GM21447 (cell line): ENCODE results near the gene SPIRE2.
"Not testable (repeated sequence)": the region's sequence is repeated elsewhere in the genome, so short reads cannot be mapped to it uniquely, and the experiment has no call there.

ENCODE experiments used
- ATAC-seq: cut with Tn5 transposase; IDR thresholded peaks from one replicate; pipeline ENCODE4 v1.9.1; 2021; ENCODE audit not compliant: unreplicated experiment

Gene SPIRE2

DNA sequence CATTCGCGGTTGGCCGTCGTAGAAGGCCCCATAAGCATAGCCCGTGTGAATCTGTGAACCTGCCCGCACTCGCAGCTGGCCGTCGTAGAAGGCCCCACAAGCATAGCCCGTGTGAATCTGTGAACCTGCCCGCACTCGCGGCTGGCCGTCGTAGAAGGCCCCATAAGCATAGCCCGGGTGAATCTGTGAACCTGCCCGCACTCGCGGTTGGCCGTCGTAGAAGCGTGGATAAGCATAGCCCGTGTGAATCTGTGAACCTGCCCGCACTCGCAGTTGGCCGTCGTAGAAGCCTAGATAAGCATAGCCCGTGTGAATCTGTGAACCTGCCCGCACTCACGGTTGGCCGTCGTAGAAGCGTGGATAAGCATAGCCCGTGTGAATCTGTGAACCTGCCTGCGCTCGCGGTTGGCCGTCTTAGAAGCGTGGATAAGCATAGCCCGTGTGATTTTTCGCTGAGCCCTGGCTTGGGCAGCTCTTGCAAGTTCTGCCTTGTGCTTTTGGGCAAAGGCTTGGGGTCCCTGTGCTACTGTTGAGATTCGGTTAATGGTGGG, 6.6 kb downstream of the SPIRE2 start:
- ATAC-seq, result not testable (repeated sequence)

DNA sequence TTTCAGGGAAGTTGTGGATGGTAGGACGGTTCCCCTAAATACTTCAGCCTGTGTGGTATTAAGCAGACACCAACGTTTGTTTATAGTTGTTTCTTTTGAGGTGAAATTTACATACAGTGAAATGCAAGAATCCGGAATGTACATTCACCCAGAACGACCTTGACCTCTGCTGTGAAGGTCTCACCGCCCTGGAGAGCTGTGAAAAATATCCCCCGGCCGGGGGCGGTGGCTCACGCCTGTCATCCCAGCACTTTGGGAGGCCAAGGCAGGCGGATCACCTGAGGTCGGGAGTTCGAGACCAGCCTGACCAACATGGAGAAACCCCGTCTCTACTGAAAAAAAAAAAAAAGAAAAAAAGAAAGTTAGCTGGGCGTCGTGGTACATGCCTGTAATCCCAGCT, 8.2 kb downstream of the SPIRE2 start:
- not testable (repeated sequence) for ATAC-seq

DNA sequence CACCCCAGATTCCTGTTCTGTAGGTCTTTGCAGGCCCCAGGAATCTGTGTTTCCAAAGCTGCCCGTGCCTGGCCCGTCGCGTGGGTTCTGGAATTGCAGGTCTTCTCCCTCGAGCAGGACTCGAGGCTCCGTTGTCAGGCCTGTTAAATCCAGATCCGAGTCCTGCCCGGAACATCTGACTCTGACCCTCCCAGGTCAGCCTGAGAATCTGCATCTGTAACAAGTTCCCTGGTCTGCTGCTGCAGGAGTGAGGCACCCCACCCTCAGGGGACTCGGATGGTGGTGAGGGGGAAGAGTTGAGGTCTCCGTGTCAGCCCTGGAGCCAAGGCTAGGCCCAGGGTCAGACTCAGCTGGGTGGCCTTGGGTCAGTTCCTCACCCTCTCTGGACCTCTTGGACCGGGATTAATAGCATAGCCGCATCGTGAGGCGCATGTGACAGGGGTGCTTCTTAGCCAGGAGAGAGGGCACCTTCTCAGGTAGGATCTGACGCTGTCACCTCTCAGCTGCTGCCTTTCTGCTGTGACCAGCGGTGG, 8.8 kb downstream of the SPIRE2 start:
- no peak for ATAC-seq

DNA sequence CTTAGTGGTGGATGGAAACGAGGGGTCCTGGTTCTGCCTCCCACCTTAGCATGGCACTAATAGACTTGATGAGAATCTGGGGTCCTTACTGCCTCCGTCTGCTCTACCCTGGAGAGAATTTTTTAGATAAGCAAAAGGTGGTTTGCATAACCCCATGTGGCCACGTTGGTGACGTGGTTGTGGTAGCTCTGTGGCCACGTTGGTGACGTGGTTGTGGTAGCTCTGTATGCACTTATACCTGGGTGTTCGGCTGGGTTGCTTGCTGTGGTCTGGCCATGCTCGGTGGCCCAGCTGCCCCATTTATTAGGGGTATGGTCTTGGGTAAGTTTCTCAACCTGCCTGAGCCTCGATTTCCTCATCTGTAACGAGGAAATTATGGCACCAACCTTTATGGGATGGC, 13.0 kb downstream of the SPIRE2 start:
- ATAC-seq, result no peak

DNA sequence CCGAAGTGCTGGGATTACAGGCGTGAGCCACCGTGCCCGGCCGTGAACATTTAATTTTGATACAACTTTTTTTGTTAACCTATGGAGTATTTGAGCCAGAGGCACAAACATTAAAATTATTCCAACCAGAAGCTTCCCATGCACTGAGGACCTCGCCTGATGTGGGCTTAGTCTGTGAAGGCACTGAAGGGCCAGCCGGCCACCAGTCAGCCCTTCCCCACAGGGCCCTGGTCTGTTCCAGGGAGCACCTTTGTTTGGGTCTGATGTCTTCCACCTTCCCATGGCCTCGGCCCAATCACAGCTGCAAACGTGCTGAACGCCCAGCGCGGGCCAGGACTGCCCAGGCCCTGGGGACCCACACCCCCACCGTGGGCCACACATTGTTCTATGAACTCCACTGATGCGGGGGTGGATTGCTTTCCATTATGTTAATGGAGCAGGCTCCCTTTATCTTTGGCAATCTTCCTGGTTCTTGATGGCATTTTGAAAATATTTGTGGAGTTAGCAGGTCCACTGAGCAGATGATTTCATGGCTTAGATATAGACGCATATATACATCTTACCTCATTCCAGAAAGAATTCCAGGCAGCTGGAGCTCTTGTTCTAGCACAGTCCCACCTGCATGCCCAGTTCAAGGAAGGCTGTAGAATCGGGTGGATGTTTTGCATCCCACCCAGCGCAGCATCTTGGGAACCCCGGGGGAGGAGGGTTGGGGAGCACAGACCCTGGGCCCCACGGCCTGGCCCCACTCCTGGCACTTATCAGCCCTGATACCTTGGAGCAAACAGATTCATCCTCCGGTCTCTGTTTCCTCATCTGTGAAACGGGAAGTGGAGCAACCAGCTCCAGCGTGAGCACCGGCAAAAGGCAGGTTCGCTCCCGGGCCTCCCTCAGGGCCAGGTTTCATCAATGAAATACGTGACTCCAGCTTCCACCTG, 14.5 kb downstream of the SPIRE2 start:
- no peak for ATAC-seq

DNA sequence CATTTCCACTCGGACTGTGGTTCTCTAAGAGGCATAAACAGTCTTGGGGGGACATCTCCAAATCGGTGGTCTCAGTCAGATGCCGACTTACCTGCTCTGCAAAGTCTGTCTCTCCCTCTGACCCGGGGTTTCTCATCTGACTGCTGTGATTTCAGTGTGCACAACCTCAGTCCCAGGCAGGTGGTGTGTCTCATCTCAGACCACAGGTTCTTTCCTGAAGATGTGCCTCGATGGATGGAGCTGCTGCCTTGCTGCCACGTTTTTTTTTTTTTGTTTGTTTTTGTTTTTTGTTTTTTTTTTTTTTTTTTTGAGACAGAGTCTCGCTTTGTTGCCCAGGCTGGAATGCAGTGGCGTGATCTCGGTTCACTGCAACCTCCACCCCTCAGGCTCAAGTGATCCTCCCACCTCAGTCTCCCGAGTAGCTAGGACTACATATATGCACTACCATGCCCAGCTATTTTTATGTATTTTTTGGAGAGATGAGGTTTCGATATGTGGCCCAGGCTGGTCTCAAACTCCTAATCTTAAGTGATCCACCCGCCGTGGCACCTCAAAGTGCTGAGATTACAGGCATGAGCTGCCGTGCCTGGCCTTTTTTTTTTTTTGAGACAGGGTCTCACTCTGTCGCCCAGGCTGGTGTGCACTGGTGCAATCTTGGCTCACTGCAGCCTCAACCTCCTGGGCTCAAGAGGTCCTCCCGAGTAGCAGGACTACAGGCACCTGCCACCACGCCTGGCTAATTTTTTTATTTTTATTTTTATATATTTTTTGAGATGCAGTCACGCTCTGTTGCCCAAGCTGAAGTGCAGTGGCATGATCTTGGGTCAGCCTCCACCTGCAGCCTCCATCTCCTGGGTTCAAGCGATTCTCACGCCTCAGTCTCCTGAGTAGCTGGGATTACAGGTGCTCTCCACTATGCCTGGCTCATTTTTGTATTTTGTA, 15.4 kb downstream of the SPIRE2 start:
- ATAC-seq, result no peak

DNA sequence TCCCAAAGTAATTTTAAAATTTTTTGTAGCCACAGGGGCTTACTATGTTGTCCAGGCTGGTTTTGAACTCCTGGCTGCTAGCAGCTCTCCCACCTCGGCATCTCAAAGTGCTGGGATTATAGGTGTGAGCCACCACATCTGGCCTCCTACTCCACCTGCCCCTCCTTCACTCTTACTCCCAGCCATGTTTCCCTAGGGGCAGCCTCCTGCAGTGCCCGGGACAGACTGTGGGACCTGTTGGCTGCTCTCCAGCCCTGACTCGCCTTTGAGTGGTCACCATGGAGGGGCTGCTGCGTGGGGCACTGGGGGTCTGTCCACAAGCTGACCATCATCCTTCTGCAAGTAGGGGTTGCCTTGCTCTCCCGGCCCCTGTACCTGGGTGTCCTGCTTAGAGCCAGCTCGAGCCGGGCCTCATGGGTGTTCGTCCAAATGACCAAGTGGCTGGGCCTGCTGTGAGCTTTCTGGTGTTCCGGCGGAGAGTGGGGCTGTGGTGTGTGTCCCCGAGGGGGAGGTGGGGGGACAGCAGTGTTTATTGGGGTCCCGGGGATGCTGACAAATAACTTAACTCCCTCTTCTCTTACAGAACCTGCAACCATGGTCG, 16.6 kb downstream of the SPIRE2 start:
- no peak for ATAC-seq

DNA sequence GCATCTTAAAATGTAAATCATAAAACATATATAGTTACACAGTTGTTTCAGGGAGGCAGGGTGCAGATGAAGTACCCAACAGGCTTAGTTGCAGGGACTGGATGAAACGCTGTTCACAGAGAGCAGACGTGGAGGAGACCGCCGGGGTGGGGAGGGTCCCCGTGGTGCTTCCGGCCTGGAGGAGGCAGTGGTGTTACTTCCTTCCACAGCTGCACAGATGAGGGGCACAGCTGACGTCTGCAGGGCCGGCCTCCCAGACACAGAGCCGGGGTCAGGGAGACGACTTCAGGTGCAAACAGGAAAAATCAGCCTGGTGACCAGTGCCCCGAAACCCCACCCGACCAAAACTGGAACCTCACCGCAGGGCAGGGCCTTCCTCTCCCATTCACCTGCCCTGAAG, 17.1 kb downstream of the SPIRE2 start:
- no peak for ATAC-seq

DNA sequence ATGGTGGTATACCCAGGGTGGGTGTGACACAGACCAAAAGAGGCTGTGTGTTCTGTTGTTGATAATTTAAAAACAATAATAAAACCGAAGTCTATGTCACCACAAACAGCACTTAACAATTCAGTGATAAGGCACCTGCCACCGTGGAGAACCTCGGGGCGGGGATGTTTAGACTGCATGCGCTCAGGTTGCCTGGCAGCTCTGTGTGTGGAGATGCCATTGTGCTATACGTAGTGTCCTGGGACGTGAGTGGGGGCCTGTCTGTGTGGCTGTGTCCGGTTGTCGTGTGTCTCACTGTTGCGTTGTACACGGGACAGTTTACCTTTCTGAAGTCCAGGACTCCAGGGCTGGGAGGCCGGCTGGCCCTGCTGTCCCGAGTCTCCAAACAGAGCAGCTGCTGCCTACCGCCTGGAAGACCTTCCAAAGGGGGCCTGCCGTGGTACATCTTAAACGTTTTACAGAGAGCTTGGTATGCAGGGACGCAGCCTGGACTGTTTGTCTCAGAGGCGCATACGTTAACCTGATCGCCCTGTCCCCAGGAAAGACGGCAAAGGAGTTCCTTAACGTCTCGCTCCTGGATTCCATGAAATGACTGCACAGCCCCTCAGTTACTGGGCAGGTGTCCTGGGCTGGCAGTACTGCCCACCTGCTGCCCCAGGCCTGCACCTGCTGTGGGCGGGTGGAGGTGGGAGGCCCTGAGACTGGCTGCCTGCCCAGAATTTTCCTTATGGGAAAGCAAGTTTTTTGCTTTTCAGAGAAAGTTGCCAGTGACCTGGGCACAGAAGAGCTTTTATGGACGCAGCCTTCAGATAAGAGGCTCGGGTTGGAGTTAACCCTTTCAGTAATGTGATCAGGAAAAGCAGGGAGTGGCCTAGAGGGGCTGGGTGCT, 19.0 kb downstream of the SPIRE2 start:
- ATAC-seq, result no peak

DNA sequence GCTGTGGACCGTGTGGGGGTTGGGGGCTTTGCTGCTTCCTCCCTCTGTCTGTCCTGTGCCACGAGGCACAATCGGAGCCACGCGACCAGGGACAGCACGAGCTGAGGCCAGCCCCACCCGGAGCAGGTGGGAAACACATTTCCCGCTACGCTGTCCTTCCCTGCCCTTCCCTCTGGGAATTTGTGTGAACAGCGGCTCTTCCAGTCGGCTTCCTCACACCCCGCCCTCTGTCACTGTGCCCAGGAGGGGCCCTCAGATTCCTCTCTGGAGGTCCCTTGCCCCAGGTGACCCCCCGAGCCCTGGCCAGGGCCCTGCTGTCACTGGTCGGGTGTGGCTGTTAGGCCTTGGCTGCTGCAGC, 19.6 kb downstream of the SPIRE2 start:
- no peak for ATAC-seq

DNA sequence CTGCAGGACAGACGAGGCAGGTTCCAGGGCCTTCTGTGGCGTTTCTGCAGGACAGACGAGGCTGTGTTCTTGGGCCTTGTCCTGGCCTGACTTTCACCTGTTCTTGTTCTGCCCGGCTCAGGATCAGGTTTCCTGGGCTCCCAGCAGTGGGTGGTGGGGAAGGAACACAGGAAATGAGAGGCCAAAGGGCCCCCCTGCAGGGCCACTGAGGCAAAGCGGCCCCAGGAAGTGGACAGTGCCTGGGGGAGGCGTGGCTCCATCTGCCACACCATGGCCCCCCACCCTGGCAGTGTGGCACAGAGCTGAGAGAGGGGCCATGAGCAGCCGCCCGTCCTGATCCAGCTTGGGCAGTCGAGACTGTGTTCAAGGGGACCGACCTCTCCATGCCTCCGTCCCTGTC, 20.7 kb downstream of the SPIRE2 start:
- ATAC-seq, result no peak

DNA sequence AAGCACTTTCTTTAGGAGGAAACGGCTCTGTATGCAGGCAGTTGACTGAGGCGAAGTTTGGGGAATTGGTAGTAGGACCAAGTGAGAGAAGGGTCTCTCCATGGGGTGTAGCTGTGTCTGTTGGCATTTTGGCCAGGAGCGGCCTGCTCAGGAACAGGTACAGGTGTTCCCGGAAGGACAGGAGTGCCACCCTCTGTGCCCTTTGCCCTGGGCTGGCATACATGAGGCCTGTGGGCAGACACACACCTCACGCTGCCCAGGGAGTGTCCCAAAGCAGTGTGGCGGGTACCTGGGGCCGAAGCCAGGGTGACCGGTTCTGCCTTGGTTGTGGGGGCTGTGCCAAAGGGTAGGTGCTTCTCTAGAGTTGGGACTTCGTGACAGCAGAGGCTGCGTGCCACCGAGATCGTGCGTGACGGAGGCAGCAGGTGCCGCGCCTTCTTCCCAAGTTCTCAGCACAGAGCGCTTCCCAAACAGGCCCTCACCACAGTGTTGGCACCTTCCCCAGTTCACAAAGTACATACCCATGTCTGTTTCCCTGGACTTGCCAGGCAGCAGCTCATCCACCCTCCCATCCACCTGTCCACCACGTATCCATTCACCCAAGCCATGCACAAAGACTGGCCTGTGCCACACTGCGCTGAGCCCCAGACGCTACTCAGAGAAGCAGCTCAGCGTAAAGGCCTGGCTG, 25.2 kb downstream of the SPIRE2 start:
- ATAC-seq, result no peak

DNA sequence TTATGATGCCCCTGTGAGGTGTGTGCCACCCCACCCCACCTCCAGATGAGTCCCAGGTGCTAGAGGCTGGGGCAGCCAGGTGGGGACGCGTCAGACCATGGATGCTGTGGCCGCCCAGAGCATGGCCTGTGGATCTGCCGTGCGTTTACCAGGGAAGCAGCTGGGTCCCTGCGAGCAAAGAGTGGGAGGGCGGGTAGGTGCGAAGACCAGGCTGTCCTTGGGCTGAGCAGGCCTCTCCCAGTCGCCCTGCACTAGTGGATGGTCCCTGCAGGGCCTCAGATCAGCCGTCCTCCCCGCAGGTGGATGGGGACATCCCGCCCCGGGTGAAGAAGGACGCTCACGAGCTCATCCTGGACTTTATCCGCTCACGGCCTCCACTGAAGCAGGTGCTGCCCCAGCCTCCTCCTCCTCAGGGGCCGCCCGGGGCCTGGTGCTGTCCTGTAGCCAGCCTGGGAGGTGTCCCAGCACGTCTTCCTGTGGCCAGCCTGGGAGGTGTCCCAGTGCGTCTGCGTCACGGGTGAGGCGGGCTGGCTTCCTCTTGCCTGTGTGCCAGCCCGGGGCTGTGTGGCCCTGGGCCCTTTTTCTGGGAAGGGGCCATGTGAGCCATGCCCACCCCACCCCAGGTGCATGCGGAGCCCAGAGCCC, 27.1 kb downstream of the SPIRE2 start:
- no peak for ATAC-seq

DNA sequence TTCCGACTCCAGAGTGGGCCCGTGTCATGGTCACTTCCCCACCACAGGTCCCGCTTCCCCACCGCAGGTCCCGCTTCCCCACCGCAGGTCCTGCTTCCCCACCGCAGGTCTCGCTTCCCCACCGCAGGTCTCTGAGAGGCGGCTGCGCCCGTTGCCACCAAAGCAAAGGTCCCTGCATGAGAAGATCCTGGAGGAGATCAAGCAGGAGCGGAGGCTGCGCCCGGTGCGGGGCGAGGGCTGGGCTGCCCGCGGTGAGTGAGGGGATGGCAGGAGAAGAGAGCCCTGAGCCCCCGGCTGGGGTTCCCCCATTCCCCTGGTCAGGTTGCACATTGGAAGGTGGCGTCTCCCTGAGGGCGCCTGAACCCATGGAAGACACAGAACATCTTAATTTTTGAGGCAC, 27.7 kb downstream of the SPIRE2 start:
- no peak for ATAC-seq

DNA sequence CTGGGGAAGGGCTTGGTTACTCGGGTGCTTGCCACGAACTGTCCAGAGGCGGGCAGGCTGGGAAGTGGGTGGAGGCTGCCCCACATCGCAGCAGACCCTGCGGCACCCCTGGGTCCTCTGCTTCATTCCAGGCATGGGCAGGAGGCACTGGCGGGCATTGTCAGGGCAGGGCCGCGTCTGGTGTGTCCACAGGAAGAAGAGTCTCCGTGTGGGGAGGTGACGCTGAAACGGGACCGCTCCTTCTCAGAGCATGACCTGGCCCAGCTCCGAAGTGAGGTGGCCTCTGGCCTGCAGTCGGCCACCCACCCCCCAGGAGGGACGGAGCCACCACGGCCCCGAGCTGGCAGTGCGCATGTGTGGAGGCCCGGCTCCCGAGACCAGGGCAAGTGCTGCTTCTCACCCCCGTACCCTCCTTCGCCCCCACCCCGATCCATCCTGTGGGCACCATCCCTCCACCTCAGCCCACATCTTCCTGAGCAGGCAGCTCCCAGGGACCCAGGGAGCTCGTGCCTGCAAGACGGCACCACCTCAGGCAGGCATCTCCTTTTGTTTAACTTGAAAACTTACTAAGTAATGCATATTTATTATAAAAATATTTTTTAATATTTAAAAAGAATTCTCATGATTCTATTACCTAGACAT, 30.8 kb downstream of the SPIRE2 start:
- no peak for ATAC-seq

DNA sequence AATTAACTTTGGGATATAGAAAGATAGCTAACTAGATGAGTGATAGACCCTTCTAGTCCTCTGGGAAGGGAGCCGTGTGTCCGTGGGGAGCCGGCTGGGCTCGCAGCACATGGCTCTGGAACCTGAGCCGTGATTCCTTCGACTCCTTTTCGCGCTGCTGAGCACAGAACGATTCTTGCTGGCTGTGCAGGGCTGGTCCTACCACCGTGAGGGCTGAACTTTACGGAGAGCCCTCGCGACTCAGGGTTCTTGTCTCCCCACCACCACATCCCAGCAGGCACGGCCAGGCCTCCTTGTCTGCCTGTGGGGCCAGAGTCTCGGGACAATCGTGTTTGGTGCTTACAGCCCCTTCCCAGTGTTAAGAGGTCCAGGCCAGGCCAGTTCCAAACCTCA, 31.3 kb downstream of the SPIRE2 start:
- no peak for ATAC-seq

DNA sequence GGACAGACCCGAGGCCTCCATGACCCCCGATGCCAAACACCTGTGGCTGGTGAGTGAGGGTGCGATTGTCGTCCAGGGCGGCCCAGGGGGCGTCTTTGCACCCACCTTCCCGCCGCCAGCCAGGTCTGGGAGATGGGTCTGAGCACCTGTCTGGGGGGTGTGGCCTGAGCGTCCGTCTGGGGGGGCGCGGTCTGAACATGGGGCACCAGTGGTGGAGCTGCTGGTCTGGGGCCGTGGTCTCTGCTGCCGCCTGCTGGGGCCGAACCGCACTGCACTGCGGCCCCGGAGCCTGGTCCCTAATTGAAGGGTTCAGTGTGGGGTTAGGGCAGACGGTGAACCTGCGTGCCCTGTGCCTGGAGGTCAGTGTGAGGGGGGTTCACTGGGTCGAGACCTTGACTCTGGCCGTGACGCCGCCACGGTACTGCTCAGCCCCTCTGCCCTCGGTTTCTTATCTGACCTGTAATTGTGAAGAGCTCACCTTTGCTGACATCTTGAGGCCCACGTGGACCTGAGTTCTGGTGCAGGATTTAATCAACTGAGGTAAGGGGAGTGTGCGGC, 32.6 kb downstream of the SPIRE2 start:
- ATAC-seq, result no peak

DNA sequence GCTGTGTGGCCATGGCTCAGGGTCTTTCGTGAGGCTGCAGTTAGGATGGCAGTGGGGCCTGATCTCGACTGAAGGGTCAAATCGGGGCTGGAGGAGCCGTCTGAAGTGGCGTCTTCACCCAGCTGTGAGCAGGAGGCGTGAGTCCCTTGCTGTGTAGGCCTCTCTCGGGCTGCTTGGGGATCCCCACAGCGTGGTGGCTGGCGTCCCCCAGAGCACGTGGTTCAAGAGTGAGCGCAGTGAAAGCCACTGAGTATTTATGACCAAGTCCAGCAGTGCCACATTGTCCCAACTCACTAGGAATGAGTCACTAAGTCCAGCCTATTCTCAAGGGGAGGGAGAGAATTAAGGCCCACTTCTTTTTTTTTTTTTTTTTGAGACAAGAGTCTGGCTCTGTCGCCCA, 33.4 kb downstream of the SPIRE2 start:
- no peak for ATAC-seq
